GM03348 (cell line): ENCODE results near the gene FBLN2.

Source experiments
- DNase-seq: peaks from one replicate; pipeline ENCODE4 v3.0.0; 2012; ENCODE audit warnings: low spot score

Gene FBLN2

DNA sequence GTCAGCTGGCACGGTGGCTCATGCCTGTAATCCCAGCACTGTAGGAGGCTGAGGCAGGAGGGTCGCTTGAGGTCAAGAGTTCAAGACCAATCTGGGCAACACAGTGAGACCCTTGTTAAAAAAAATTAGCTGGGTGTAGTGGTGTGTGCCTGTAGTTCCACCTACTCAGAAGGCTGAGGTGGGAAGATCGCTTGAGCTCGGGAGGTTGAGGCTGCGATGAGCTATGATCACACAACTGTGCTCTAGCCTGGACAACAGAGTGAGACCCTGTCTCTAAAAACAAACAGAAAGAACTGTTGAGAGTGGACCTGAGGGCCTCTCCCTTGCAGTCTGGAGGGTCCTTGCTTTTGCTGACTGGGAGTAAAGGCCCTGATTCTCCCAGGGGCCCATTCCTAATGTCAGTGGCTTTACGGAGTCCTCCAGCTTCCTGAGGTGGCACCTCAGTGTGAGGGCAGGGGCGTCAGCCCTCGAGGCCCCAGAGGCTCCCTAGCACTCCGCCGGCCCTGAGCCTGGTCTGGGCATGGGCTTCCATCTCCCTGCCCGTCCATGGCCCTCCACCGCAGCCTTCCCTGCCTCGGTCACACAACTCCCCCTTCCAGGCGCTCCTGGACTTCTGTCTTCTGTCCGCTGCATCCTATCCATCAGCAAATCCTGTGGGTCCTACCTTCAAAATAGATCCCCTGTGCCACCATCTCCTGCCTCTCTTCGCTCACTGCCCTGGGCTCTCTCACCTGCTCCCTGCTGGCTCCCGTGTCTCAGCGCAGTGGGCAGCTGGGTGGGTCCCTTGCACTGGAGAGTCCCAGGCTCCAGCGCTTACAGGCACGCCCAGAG lies 19.0 kb downstream of the FBLN2 start:
- DNase-seq: no peak

GRCh38 chr3:13568515-13569028 lies 19.6 kb downstream of the FBLN2 start:
- DNase-seq: no peak

GRCh38 chr3:13569201-13569600 lies 20.3 kb downstream of the FBLN2 start:
- DNase-seq: no peak

GRCh38 chr3:13569641-13570390 lies 20.9 kb downstream of the FBLN2 start:
- peak; percentile 70 for DNase-seq

DNA sequence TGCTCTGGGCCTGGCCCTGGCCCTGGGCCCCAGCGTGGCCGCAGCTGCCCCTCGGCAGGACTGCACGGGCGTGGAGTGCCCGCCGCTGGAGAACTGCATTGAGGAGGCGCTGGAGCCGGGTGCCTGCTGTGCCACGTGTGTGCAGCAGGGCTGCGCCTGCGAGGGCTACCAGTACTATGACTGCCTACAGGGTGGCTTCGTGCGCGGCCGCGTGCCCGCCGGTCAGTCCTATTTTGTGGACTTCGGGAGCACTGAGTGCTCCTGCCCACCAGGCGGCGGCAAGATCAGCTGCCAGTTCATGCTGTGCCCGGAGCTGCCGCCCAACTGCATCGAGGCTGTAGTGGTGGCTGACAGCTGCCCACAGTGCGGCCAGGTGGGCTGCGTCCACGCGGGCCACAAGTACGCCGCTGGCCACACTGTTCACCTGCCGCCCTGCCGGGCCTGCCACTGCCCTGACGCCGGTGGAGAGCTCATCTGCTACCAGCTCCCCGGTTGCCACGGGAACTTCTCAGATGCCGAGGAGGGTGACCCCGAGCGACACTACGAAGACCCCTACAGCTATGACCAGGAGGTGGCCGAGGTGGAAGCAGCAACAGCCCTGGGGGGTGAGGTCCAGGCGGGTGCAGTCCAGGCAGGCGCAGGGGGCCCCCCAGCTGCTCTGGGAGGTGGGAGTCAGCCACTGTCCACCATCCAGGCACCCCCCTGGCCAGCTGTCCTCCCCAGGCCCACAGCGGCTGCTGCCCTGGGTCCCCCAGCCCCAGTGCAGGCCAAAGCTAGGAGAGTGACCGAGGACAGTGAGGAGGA lies 21.7 kb downstream of the FBLN2 start:
- no peak for DNase-seq

- DNase-seq: no peak
Observed at GRCh38 chr3:13571264-13571663, 22.3 kb downstream of the FBLN2 start.

GRCh38 chr3:13571831-13572750 lies 23.2 kb downstream of the FBLN2 start:
- no peak for DNase-seq

DNA sequence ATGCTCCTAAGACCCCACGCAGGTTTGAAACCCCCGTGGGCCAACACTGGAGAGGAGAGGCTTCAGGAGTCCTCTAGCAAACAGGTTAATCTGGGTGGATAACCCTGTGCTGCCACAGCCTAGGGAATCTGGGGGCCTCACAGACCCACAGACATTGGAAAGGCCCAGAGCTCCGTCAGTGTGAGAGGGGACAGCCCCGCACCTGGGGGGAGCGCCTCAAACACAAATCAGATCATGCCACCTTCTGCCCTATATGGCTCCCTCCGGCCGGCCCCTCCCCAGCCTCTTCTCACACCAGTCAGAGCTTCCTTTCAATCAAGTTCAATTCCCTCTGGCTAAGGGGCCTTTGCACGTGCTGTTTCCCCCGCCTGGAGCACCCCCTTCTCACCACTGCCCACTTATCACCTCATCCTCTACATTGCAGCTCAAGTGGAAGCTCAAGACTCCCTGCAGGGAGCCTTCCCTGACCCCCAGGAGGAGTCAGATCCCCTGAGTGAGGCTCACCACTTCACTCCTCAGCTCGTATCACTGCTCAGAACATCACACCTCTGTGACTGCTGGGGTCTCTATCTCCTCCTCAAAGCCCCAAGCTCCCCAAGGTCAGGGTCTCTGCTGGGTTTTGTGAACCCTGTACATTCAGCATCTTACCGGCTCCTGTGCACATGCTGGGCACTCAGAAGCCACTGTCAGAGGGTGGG lies 24.1 kb downstream of the FBLN2 start:
- DNase-seq: no peak

DNA sequence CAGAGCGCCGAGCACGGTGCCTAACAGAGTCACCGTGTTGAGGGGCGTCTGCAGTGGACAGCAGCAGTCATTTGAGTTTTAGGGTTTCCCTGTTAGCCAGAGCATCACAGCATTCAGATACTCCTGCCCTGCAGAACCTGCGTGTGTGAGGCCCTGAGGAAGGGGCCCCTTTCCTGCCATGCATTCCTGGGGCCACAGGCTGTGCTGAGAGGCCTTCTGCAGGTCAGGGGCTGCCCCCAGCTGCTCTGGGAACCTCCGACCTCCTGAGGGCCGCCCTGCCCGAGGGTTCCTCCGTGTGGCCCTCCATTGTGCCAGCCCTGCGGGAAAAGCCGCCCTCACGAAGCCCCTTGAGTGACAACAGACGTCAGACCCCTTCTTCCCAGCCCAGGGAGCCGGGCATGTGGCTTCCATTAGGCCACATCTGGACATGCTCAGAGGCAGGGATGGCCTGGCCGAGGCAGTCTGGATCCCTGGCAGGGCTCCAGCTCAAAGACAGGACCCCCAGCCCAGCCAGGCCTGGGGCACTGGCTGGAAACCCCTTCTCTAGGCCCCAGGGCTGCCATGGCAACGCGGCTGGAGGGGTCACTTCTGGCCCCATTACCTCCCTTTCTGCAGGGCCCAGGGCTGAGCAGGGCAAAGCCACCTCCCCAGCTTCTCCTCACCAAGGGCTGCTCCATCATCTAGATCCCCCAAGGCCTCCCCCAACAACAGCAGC lies 25.3 kb downstream of the FBLN2 start:
- peak; percentile 48 for DNase-seq

DNA sequence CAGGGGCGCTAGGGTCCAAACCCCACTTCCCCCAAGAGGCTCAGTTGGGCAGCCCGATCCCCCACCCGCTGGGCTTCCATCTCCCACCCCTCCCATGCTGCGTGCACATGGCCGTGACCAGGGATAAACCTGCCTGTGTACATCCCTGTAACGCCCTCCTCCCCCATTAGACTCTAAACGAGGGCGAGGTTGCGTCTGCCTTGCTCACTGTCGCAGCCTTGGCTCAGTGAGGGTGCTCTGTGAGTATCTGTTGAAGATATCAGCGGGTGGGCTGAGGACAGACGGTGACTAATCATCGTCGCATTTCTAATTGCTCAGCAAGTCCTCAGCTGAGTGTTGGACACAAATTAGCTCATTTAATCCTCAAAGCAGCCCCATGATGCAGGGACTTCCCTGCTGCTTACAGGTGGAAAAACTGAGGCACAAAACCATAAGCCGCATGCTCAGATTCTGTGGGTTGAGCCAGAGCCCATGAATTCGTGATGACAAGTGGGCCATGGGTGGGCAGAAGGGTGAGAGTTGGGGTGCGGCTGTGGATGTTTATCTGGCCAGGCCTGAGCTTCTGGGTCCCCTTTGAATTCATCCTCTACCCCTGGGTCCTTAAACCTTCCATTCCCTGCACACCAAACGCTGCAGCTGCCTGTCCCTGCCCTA lies 26.0 kb downstream of the FBLN2 start:
- peak; percentile 70 for DNase-seq

DNA sequence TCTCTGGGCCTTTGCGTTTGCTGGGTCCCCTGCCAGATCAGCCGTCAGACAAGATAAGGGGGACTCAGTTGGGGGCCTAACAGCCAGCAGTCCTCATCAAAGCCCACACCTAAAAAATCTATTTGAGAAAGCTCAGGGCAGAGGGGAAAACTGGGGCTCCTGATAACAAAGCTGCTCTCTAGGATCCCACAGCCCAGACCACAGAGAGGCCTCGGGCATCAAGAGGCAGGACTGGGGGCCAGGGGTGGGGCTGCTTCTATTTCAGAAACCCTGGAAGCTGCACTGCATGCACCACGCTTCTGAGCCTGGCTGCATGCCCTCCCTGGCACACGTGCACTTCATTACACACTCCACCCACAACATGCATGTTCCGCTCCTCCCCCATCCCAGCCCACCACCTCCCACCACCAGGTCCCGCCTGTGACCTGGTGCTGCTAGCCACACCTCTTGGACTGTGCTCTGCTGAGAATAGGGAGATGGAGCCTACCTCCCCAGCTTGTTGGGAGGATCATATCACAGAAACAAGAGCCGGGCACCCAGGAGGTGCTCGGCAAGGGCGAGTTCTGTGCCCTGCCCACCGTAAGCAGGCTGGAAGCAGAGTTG lies 26.6 kb downstream of the FBLN2 start:
- peak; percentile 36 for DNase-seq

DNA sequence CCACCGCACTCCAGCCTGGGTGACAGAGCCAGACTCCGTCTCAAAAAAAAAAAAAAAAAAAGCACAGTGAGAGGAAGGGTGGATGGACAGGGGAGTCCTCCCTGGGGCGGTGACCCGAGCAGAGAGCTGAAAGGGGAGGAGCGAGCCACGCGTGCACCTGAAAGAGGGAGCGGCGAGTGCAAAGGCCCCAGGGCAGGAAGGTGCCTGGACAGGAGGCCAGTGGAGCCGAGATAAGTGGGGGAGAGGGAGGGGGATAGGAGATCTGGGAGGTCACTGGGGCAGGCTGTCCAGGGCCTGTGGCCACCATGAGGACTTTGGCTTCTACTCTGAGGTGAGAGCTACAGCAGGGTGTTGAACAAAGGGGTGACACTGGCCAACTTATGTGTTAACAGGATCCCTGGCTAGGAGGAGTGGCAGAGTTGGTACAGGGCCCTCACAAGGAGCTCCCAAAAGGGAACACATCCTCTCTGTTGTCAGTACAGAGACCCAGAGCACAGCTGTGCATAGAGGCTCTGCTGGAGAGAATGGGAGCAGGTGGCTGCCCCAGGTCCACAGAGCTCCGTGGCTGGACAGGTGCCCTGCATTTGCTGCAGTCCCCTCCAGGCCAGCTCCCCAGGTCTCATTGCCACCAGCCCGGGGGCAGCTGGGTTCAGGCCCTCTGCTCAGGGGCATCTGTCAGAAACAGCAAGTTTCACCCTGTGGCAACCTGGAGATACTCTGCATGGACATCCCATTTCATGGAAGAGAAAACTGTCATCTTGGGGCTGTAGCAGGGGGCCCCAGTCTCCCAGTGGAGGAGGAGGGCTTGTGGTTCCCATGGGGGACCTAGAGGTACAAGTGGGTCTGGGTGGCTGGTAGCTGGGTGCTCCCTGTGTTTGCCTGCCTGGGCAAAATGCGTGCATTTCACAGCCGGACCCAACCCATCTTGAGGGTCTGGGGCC lies 28.5 kb downstream of the FBLN2 start:
- DNase-seq: no peak

DNA sequence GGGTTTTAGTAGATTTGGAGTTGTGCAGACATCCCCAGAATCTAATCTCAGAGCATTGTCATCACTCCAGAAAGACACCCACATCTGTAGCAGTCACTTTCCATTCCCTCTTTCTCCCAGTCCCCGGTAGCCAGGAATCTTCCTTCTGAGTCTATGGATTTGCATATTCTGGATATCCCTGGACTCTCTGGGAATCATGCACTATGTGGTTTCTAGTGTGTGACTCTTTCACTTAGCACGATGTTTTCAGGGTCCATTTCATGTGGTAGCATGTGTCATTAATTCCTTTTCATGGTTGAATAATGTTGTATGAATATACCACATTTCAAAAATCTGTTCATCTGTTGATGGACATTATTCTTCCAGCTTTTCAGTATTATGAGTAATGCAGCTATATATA lies 29.3 kb downstream of the FBLN2 start:
- DNase-seq: no peak

DNA sequence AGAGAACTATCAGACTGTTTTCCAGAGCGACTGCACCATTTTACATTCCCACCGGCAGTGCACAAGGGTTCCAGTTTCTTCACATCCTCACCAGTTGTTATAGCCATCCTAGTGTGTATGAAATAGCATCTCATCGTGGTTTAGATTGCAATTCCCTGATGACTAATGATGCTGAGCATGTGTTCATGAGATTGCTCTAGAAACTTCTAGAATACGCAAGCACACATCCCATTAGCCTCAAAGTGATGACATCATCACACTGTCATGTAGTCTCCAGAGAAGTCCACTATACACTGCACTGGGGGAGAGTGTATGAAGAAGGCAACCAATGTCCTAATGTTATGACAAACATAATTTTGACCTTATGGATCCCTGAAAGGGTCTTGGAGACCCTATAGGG lies 30.1 kb downstream of the FBLN2 start:
- peak; percentile 68 for DNase-seq

DNA sequence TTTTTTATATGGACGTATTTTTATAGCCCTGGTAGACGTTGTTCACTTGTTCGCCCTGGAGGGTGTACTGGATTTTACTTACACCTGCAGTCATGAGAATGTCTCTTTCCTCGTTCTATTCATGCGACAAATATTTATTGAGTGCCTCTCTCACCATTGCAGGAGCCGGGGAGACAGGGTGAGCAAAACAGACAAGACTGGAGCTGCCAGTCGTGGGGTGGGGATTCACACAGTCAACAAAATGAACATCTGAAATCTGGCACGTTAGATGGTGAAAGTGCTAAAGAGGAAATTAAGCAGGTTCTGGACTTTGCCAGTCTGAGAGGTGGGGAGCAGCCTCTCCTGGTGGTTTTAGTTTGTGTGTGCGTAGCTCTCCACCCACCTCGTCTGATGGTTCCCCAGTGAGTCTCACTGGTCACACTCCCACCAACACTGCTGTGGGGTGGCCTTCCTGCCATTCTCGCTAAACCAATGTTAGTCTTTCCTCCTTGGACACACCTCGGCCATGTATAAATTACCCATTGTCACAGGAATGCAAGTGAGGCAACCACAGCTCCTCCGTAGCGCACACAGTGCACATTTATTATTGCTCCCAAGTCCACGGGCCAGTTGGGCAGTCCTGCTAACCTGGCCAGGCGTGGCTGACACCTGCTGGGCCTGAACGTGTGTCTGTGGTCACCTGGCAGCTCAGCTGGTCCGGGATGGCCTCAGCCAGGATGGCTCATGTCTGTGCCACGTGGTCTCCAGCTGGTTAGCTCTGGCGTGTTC lies 31.5 kb downstream of the FBLN2 start:
- no peak for DNase-seq

- no peak for DNase-seq
Observed at GRCh38 chr3:13581485-13582365, 32.8 kb downstream of the FBLN2 start.
